T-cell (primary cell): Measurements from ENCODE around the gene PRDM16. TPM values are rescaled to one million over a fixed set of nuclear protein-coding genes. Genes with fewer than 3 reads are reported as not detected.

Experiments used
- ATAC-seq, 4 experiments: fragments of 200-7000 bp in 3 of 4; fragments of 150-1000 bp in 1 of 4; cut with Tn5 transposase; replicated peaks in 1 of 4; 1 replicate in 3 of 4; 2 replicates in 1 of 4; pipeline ENCODE4 v1.10.0; 2021; ENCODE audit warnings: moderate library complexity in 3 of 4, mild to moderate bottlenecking in 2 of 4, moderate number of reproducible peaks in 1 of 4
- CTCF ChIA-PET, 2 donors: fragments of 300-600 bp; sonication (Branson Sonifier 250); formaldehyde crosslinking; loops; one replicate each; lab custom pipeline; 2022; ENCODE audit warnings: antibody characterized with exemption in 2 of 2; lab: Charles Lee
- POLR2A ChIA-PET, 2 donors: fragments of 300-600 bp; sonication (Branson Sonifier 250); formaldehyde crosslinking; loops; one replicate each; lab custom pipeline; 2022; ENCODE audit warnings: antibody characterized with exemption in 2 of 2; lab: Charles Lee
- DNase-seq, 35 experiments: peaks; one replicate each; pipeline versions ENCODE4 v3.0.0 to v3.0.0-alpha.2; 2013 to 2023
- H3K27ac ChIP-seq: one replicate; pipeline ENCODE4 v1.5.1; 2013; ENCODE audit warnings: low read length
- H3K27me3 ChIP-seq, 2 experiments: replicated peaks in 1 of 2; 1 replicate in 1 of 2; 2 replicates in 1 of 2; pipeline versions ENCODE4 v1.6.1 to v1.7.0; 2013; ENCODE audit warnings: low read length in 1 of 2, mixed read lengths in 1 of 2; ENCODE audit not compliant: control insufficient read depth in 2 of 2, insufficient read depth in 2 of 2; ENCODE audit errors: extremely low read depth in 1 of 2
- H3K36me3 ChIP-seq, 2 donors: 1 replicate in 1 of 2; 2 replicates in 1 of 2; pipeline versions ENCODE4 v1.6.1 to v1.7.0; 2013; ENCODE audit warnings: low read length in 1 of 2; ENCODE audit not compliant: control insufficient read depth in 2 of 2, insufficient read depth in 1 of 2; ENCODE audit errors: extremely low read depth in 1 of 2
- H3K4me1 ChIP-seq, 2 experiments: 1 replicate in 1 of 2; 2 replicates in 1 of 2; pipeline versions ENCODE4 v1.6.1 to v1.7.0; 2013; ENCODE audit warnings: low read length in 2 of 2, mixed read lengths in 1 of 2; ENCODE audit not compliant: insufficient read depth in 2 of 2, control insufficient read depth in 1 of 2; ENCODE audit errors: extremely low read depth in 1 of 2
- H3K4me3 ChIP-seq, 2 donors: 1 replicate in 1 of 2; 2 replicates in 1 of 2; pipeline versions ENCODE4 v1.5.1 to v1.7.0; 2013; ENCODE audit warnings: mild to moderate bottlenecking in 2 of 2, low read length in 1 of 2, moderate library complexity in 1 of 2; ENCODE audit not compliant: control insufficient read depth in 1 of 2; ENCODE audit errors: extremely low read depth in 1 of 2
- H3K9me3 ChIP-seq: 2 replicates; pipeline ENCODE4 v1.7.0; 2013
- H3K27ac Mint-ChIP-seq, 2 donors: one replicate each; pipeline ENCODE4 v1.8.0; 2020 to 2021; ENCODE audit warnings: mild to moderate bottlenecking in 2 of 2, mixed read lengths in 2 of 2
- H3K27me3 Mint-ChIP-seq, 2 donors: one replicate each; pipeline ENCODE4 v1.8.0; 2021 to 2022; ENCODE audit warnings: mixed read lengths in 2 of 2
- H3K36me3 Mint-ChIP-seq: one replicate; pipeline ENCODE4 v1.8.0; 2021; ENCODE audit warnings: mixed read lengths
- H3K4me1 Mint-ChIP-seq, 3 donors: one replicate each; pipeline ENCODE4 v1.8.0; 2020 to 2022; ENCODE audit warnings: mixed read lengths in 3 of 3, mild to moderate bottlenecking in 1 of 3
- H3K4me3 Mint-ChIP-seq, 3 donors: one replicate each; pipeline ENCODE4 v1.8.0; 2020 to 2022; ENCODE audit warnings: mild to moderate bottlenecking in 3 of 3, mixed read lengths in 3 of 3, moderate library complexity in 3 of 3
- H3K9me3 Mint-ChIP-seq, 3 donors: one replicate each; pipeline ENCODE4 v1.8.0; 2020 to 2022; ENCODE audit warnings: mixed read lengths in 3 of 3
- WGBS: methylation state at CpG from one replicate; pipeline ENCODE4 v1.1.5; 2013; ENCODE audit warnings: missing lambda C conversion rate; ENCODE audit not compliant: insufficient coverage; 5-methylcytosine and 5-hydroxymethylcytosine counted together
- total RNA-seq, 35 experiments: library from RNA in 6 of 35; stranded (reverse) in 6 of 35; fragments of 120-200 nt in 1 of 35; gene quantifications; one replicate each; pipeline versions ENCODE4 v1.2.1 to v1.2.4 and lab custom pipeline; 2013 to 2026

The PRDM16 gene
- total RNA-seq, 5 donors from 2014 or later (not counting 1 experiment from before 2014, with no cell fraction given): 0.15 to 0.70 (median 0.24) TPM; not detected in 1

- WGBS: 86% methylated on average over 14 of the region's 15 CpGs
- Mint-ChIP-seq H3K36me3 (no peaks in the 10 kb centered on the region), H3K9me3 (no peaks in the 10 kb centered on the region), H3K27me3 (peaks cover 0 to 2% of the 10 kb centered on the region in 2 donors), H3K4me1 (no peaks in the 10 kb centered on the region), H3K4me3 (no peak overlapping the region), H3K27ac (no peak overlapping the region)
- no peaks in the 10 kb centered on the region for H3K36me3 ChIP-seq
- DNase-seq (no peak), ATAC-seq (no peak)
- no peaks in the 10 kb centered on the region for H3K9me3 ChIP-seq
- H3K27me3 ChIP-seq: peaks cover 0 to 18% of the 10 kb centered on the region in 2 experiments
- H3K4me1 ChIP-seq: no peaks in the 10 kb centered on the region
- ChIA-PET CTCF (no interaction called here), POLR2A (no interaction called here)
- no peak overlapping the region for H3K4me3 ChIP-seq
- H3K27ac ChIP-seq: no peak overlapping the region
These were observed 208.0 kb downstream of the PRDM16 start for GRCh38 chr1:3277011-3277471.

GRCh38 chr1:3277623-3278022 lies 208.6 kb downstream of the PRDM16 start:
- H3K4me1 Mint-ChIP-seq: no peaks in the 10 kb centered on the region
- Histone ChIP-seq H3K36me3 (no peaks in the 10 kb centered on the region), H3K27me3 (peaks cover 0 to 23% of the 10 kb centered on the region in 2 experiments), H3K9me3 (no peaks in the 10 kb centered on the region), H3K4me1 (no peaks in the 10 kb centered on the region), H3K27ac (no peak overlapping the region), H3K4me3 (no peak overlapping the region)
- no peaks in the 10 kb centered on the region for H3K9me3 Mint-ChIP-seq
- H3K27me3 Mint-ChIP-seq: peaks cover 0 to 2% of the 10 kb centered on the region in 2 donors
- CTCF ChIA-PET: no interaction called here
- no peak overlapping the region for H3K27ac Mint-ChIP-seq
- POLR2A ChIA-PET: no interaction called here
- ATAC-seq: no peak
- no peak for DNase-seq
- no peak overlapping the region for H3K4me3 Mint-ChIP-seq
- H3K36me3 Mint-ChIP-seq: no peaks in the 10 kb centered on the region
- 87% methylated on average over 15 of the region's 19 CpGs for WGBS

- Histone ChIP-seq H3K27me3 (peaks cover 0 to 28% of the 10 kb centered on the region in 2 experiments), H3K9me3 (no peaks in the 10 kb centered on the region), H3K4me1 (no peaks in the 10 kb centered on the region), H3K27ac (no peak overlapping the region), H3K36me3 (no peaks in the 10 kb centered on the region), H3K4me3 (no peak overlapping the region)
- H3K9me3 Mint-ChIP-seq: no peaks in the 10 kb centered on the region
- ATAC-seq (no peak), DNase-seq (no peak)
- H3K4me1 Mint-ChIP-seq: no peaks in the 10 kb centered on the region
- no peaks in the 10 kb centered on the region for H3K36me3 Mint-ChIP-seq
- no peak overlapping the region for H3K4me3 Mint-ChIP-seq
- H3K27ac Mint-ChIP-seq: no peak overlapping the region
- H3K27me3 Mint-ChIP-seq: peaks cover 0 to 4% of the 10 kb centered on the region in 2 donors
- CTCF ChIA-PET: no interaction called here
- WGBS: 91% methylated on average over 33 of the region's 37 CpGs
- POLR2A ChIA-PET: no interaction called here
These were observed 209.6 kb downstream of the PRDM16 start for GRCh38 chr1:3278416-3279181.

GRCh38 chr1:3279182-3279470 lies 210.1 kb downstream of the PRDM16 start:
- Mint-ChIP-seq H3K4me1 (no peaks in the 10 kb centered on the region), H3K27ac (no peak overlapping the region), H3K4me3 (no peak overlapping the region), H3K9me3 (no peaks in the 10 kb centered on the region), H3K36me3 (no peaks in the 10 kb centered on the region), H3K27me3 (peaks cover 0 to 4% of the 10 kb centered on the region in 2 donors)
- WGBS: 86% methylated on average over 19 of the region's 19 CpGs
- CTCF ChIA-PET: interaction anchor here in 1 of 2 donors (0.7 kb wide), 1 partner anchor 879 kb away, joined by 4 read pairs; no protein-coding TSS in a partner anchor
- ATAC-seq: no peak
- no peak for DNase-seq
- POLR2A ChIA-PET: no interaction called here
- no peaks in the 10 kb centered on the region for H3K9me3 ChIP-seq
- H3K27ac ChIP-seq: no peak overlapping the region
- no peak overlapping the region for H3K4me3 ChIP-seq
- H3K36me3 ChIP-seq: no peaks in the 10 kb centered on the region
- H3K4me1 ChIP-seq: no peaks in the 10 kb centered on the region
- peaks cover 0 to 31% of the 10 kb centered on the region in 2 experiments for H3K27me3 ChIP-seq

GRCh38 chr1:3281735-3282134 lies 212.7 kb downstream of the PRDM16 start:
- H3K36me3 ChIP-seq: no peaks in the 10 kb centered on the region
- DNase-seq: no peak
- H3K4me3 Mint-ChIP-seq: no peak overlapping the region
- ChIA-PET POLR2A (no interaction called here), CTCF (no interaction called here)
- 85% methylated on average over 6 of the region's 8 CpGs for WGBS
- H3K36me3 Mint-ChIP-seq: no peaks in the 10 kb centered on the region
- H3K4me1 ChIP-seq: no peaks in the 10 kb centered on the region
- peaks cover 3 to 8% of the 10 kb centered on the region in 2 donors for H3K27me3 Mint-ChIP-seq
- peaks cover 0 to 33% of the 10 kb centered on the region in 2 experiments for H3K27me3 ChIP-seq
- H3K4me3 ChIP-seq: no peak overlapping the region
- H3K27ac Mint-ChIP-seq: no peak overlapping the region
- H3K9me3 ChIP-seq: no peaks in the 10 kb centered on the region
- no peaks in the 10 kb centered on the region for H3K4me1 Mint-ChIP-seq
- no peak overlapping the region for H3K27ac ChIP-seq
- ATAC-seq: no peak
- H3K9me3 Mint-ChIP-seq: no peaks in the 10 kb centered on the region

GRCh38 chr1:3282186-3282585 lies 213.2 kb downstream of the PRDM16 start:
- POLR2A ChIA-PET: no interaction called here
- Histone ChIP-seq H3K4me3 (no peak overlapping the region), H3K9me3 (no peaks in the 10 kb centered on the region), H3K27ac (no peak overlapping the region), H3K4me1 (no peaks in the 10 kb centered on the region), H3K27me3 (peaks cover 0 to 33% of the 10 kb centered on the region in 2 experiments), H3K36me3 (no peaks in the 10 kb centered on the region)
- Mint-ChIP-seq H3K27me3 (peaks cover 3 to 8% of the 10 kb centered on the region in 2 donors), H3K9me3 (no peaks in the 10 kb centered on the region), H3K27ac (no peak overlapping the region), H3K4me1 (no peaks in the 10 kb centered on the region), H3K4me3 (no peak overlapping the region), H3K36me3 (no peaks in the 10 kb centered on the region)
- WGBS: 76% methylated on average over 5 of the region's 9 CpGs
- DNase-seq (no peak), ATAC-seq (no peak)
- CTCF ChIA-PET: no interaction called here
